Activated T-helper 1 cell treated with anti-CD3 and anti-CD28 coated beads, Interleukin-12 subunit alpha, Interleukin-12 subunit beta, Interleukin-2, Interleukin-4 antibody, amounts not matched to agents 30 ng/mL and 10 ng/mL and 1 ng/mL, durations not matched to agents 14 hours and 24 hours and 36 hours (primary cell): Measurements from ENCODE around the gene ANKRD11. TPM values are rescaled to one million over a fixed set of nuclear protein-coding genes. Genes with fewer than 3 reads are reported as not detected.
"Not testable (repeated sequence)": the region's sequence is repeated elsewhere in the genome, so short reads cannot be mapped to it uniquely, and the experiment has no call there.

Experiments used
- DNase-seq: peaks from one replicate; pipeline ENCODE4 v3.0.0; 2021; ENCODE audit warnings: low spot score
- H3K27ac Mint-ChIP-seq: one replicate; pipeline ENCODE4 v1.8.0; 2021; ENCODE audit warnings: mild to moderate bottlenecking, mixed read lengths
- H3K27me3 Mint-ChIP-seq: one replicate; pipeline ENCODE4 v1.8.0; 2022; ENCODE audit warnings: mild to moderate bottlenecking, moderate library complexity, mixed read lengths; ENCODE audit not compliant: insufficient read depth
- H3K36me3 Mint-ChIP-seq: one replicate; pipeline ENCODE4 v1.8.0; 2021; ENCODE audit warnings: low read depth, mixed read lengths
- H3K4me1 Mint-ChIP-seq: one replicate; pipeline ENCODE4 v1.8.0; 2021; ENCODE audit warnings: low read depth, mixed read lengths
- H3K4me3 Mint-ChIP-seq: one replicate; pipeline ENCODE4 v1.8.0; 2021; ENCODE audit warnings: mild to moderate bottlenecking, moderate library complexity, mixed read lengths
- H3K9me3 Mint-ChIP-seq: one replicate; pipeline ENCODE4 v1.8.0; 2021; ENCODE audit warnings: mixed read lengths
- intact Hi-C: fragments of 100-400 bp; cut with micrococcal nuclease; formaldehyde crosslinking; loops from one replicate; pipeline ENCODE4 v1.15.1; 2024
- total RNA-seq: library from RNA; stranded (reverse); gene quantifications from 2 replicates; pipeline ENCODE4 v1.2.3, GENCODE V29; 2022

Gene ANKRD11
- total RNA-seq, 1 donor from 2014 or later, result 176 TPM

- Mint-ChIP-seq H3K9me3 (no peaks in the 10 kb centered on the region), H3K36me3 (peaks cover 7% of the 10 kb centered on the region), H3K4me1 (peaks cover 14% of the 10 kb centered on the region), H3K27me3 (no peaks in the 10 kb centered on the region), H3K27ac (no peak overlapping the region), H3K4me3 (no peak overlapping the region)
- intact Hi-C loops, result no loop called here
- DNase-seq, result no peak
These were observed 93.0 kb downstream of the ANKRD11 start for GRCh38 chr16:89397331-89397861.

- Mint-ChIP-seq H3K4me3 (no peak overlapping the region), H3K4me1 (peaks cover 20% of the 10 kb centered on the region), H3K27me3 (no peaks in the 10 kb centered on the region), H3K9me3 (no peaks in the 10 kb centered on the region), H3K36me3 (peaks cover 7% of the 10 kb centered on the region), H3K27ac (no peak overlapping the region)
- DNase-seq, result no peak
- intact Hi-C loops, result no loop called here
These were observed 94.2 kb downstream of the ANKRD11 start for GRCh38 chr16:89396156-89396555.

- H3K27ac Mint-ChIP-seq, result peak overlapping the region; percentile 4
- H3K4me1 Mint-ChIP-seq, result peaks cover 20% of the 10 kb centered on the region
- no peaks in the 10 kb centered on the region for H3K9me3 Mint-ChIP-seq
- peaks cover 7% of the 10 kb centered on the region for H3K36me3 Mint-ChIP-seq
- no peaks in the 10 kb centered on the region for H3K27me3 Mint-ChIP-seq
- no peak overlapping the region for H3K4me3 Mint-ChIP-seq
- intact Hi-C loops, result no loop called here
- DNase-seq, result no peak
These were observed 94.9 kb downstream of the ANKRD11 start for GRCh38 chr16:89395150-89396142.

DNA sequence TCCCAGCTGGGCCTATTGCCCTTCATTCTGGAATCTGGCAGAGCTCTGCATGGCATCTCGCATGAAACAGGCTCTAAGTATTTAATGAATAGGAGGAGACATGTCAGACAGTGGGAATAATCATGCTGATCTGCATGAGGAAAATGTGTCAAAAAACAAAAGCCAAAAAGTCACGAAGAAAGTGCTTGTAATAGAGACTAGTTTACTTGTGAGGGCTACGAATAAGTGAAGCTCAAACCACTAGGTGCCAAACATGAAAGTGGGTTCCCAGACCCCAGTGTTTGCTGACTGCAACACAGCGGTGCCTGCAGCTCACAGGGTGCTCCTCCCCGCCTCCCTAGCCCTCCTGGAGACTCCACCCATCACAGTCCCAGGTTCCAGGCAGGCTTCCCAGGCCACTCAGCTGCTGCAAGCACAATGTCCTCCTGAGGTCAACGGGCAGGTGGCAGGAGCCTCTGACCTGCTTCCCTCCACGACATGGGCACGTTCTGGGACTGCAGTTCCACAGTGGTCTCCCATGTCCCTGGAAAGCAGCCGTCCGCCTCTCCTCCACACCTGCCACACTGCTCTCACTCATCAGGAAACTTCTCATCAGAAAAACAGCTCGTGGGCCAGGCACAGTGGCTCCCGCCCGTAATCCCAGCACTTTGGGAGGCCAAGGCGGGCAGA, 96.5 kb downstream of the ANKRD11 start:
- DNase-seq, result no peak
- intact Hi-C loops, result no loop called here
- H3K4me3 Mint-ChIP-seq, result no peak overlapping the region
- H3K27ac Mint-ChIP-seq, result no peak overlapping the region
- peaks cover 18% of the 10 kb centered on the region for H3K36me3 Mint-ChIP-seq
- H3K27me3 Mint-ChIP-seq, result no peaks in the 10 kb centered on the region
- H3K4me1 Mint-ChIP-seq, result peaks cover 22% of the 10 kb centered on the region
- no peaks in the 10 kb centered on the region for H3K9me3 Mint-ChIP-seq

DNA sequence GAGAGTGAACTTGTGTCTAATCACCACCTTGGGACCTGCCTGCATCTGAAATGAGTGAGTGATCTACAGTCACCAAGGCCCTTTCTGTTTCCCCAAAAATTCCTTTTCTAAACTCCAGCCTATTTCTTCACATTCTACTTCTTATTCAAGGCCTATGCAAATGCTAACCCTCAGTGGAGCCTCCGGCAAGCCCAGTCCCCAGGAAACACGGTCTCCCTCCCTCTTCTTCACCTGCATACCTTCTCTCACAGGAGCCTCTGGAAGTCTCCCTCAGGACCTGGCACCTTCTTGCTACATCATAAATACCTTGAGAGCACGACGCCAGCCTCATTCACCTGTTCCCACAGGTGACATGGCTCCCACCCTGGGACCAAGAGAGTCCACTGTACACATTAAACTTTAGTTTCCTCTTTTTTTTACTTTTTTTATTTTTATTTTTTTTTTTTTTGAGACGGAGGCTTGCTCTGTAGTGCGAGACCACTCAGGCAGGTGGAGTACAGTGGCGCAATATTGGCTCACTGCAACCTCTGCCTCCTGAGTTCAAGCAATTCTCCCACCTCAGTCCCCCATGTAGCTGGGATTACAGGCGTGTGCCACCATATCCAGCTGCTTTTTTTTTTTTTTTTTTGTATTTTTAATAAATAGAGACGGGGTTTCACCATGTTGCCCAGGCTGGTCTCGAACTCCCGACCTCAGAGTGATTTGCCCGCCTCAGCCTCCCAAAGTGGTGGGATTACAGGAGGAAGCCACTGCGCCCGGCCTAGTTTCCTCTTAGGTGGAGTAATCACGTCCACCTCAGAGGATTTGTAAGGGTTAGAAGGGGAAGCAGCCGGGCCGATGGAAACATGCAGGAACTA, 97.3 kb downstream of the ANKRD11 start:
- no peak for DNase-seq
- H3K36me3 Mint-ChIP-seq, result peaks cover 20% of the 10 kb centered on the region
- peaks cover 28% of the 10 kb centered on the region for H3K4me1 Mint-ChIP-seq
- no peaks in the 10 kb centered on the region for H3K9me3 Mint-ChIP-seq
- intact Hi-C loops, result no loop called here
- H3K27ac Mint-ChIP-seq, result peak overlapping the region; percentile 8
- H3K27me3 Mint-ChIP-seq, result no peaks in the 10 kb centered on the region
- H3K4me3 Mint-ChIP-seq, result no peak overlapping the region

DNA sequence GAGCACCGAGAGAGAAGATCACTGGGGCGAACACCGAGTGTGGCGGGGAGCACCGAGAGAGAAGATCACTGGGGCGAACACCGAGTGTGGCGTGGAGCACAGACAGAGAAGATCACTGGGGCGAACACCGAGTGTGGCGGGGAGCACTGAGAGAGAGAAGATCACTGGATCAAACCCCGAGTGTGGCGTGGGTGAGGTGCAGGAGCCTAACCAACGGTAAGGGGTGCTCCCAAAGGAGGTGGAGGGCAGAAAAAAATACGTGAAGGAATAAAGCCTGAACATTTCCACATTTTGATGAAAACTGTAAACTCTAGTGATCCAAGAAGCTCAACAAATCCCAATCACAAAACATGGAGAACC, 100.2 kb downstream of the ANKRD11 start:
- Mint-ChIP-seq H3K36me3 (peaks cover 17% of the 10 kb centered on the region), H3K4me1 (peaks cover 46% of the 10 kb centered on the region)
- H3K4me3 Mint-ChIP-seq, intact Hi-C loops, H3K27me3 Mint-ChIP-seq, H3K27ac Mint-ChIP-seq, H3K9me3 Mint-ChIP-seq, DNase-seq: not testable (repeated sequence)

DNA sequence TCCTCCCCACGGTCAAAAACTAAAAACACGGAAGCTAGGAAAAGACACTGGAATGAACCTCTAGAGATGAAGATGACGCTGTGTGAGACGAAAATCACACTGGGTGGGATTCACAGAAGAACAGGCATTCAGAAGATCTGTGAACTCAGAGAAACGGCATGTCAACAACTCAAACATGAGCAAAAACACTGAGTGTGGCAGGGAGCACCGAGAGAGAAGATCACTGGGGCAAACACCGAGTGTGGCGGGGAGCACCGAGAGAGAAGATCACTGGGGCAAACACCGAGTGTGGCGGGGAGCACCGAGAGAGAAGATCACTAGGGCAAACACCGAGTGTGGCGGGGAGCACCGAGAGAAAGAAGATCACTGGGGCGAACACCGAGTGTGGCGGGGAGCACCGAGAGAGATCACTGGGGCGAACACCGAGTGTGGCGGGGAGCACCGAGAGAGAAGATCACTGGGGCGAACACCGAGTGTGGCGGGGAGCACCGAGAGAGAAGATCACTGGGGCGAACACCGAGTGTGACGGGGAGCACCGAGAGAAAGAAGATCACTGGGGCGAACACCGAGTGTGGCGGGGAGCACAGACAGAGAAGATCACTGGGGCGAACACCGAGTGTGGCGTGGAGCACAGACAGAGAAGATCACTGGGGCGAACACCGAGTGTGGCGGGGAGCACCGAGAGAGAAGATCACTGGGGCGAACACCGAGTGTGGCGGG, 100.7 kb downstream of the ANKRD11 start:
- peaks cover 17% of the 10 kb centered on the region for H3K36me3 Mint-ChIP-seq
- DNase-seq, H3K4me3 Mint-ChIP-seq, H3K27me3 Mint-ChIP-seq, H3K9me3 Mint-ChIP-seq: not testable (repeated sequence)
- intact Hi-C loops, result loop anchor here (2.0 kb wide), 1 partner anchor 19 kb away; no protein-coding TSS in a partner anchor
- peak overlapping the region; percentile 67 for H3K27ac Mint-ChIP-seq
- H3K4me1 Mint-ChIP-seq, result peaks cover 46% of the 10 kb centered on the region

GRCh38 chr16:89388536-89388935, 101.8 kb downstream of the ANKRD11 start:
- Mint-ChIP-seq H3K36me3 (peaks cover 17% of the 10 kb centered on the region), H3K4me3 (no peak overlapping the region), H3K4me1 (peaks cover 57% of the 10 kb centered on the region), H3K27me3 (no peaks in the 10 kb centered on the region), H3K27ac (no peak overlapping the region), H3K9me3 (no peaks in the 10 kb centered on the region)
- no peak for DNase-seq
- intact Hi-C loops, result loop anchor here (2.0 kb wide), 1 partner anchor 20 kb away; no protein-coding TSS in a partner anchor

GRCh38 chr16:89386306-89387185, 103.8 kb downstream of the ANKRD11 start:
- no peak for DNase-seq
- H3K36me3 Mint-ChIP-seq, result peaks cover 16% of the 10 kb centered on the region
- H3K27me3 Mint-ChIP-seq, result no peaks in the 10 kb centered on the region
- intact Hi-C loops, result no loop called here
- H3K4me1 Mint-ChIP-seq, result peaks cover 60% of the 10 kb centered on the region
- no peak overlapping the region for H3K4me3 Mint-ChIP-seq
- H3K9me3 Mint-ChIP-seq, result no peaks in the 10 kb centered on the region
- peak overlapping the region; percentile 55 for H3K27ac Mint-ChIP-seq

DNA sequence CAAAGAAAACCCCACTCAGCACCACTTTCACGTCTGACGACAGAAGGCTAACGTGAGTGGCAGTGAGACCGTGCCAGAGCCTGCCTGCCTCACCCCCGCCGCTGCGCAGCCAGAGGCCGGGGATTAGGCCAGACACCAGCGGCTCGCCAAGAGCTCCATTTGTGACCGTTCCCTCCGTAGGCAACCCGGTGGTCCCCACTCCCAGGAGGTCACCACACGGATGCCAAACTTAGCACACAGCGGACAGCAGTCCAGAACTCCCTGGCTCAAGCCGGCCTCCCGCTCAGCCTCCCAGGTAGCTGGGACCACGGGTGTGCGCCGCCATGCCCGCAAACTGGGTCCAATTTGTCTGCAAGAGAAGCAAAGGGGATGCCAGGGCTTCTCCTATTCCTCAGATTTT, 104.6 kb downstream of the ANKRD11 start:
- intact Hi-C loops, result no loop called here
- no peaks in the 10 kb centered on the region for H3K9me3 Mint-ChIP-seq
- no peak for DNase-seq
- H3K4me3 Mint-ChIP-seq, result no peak overlapping the region
- peaks cover 63% of the 10 kb centered on the region for H3K4me1 Mint-ChIP-seq
- peaks cover 16% of the 10 kb centered on the region for H3K36me3 Mint-ChIP-seq
- no peaks in the 10 kb centered on the region for H3K27me3 Mint-ChIP-seq
- H3K27ac Mint-ChIP-seq, result no peak overlapping the region

DNA sequence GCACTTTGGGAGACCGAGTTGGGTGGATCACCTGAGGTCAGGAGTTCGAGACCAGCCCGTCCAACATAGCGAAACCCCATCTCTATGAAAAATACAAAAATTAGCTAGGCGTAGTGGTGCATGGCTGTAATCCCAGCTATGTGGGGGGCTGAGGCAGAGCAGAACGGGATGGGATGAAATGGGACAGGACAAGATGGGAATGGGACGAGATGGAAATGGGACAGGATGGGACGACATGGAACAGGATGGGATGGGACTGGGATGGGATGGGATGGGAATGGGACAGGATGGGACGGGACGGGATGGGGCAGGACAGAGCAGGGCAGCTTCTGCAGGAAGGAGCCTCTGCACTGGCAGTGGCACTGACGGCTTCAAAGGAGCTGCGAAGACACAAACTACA, 106.1 kb downstream of the ANKRD11 start:
- intact Hi-C loops, result no loop called here
- H3K9me3 Mint-ChIP-seq, result no peaks in the 10 kb centered on the region
- H3K27me3 Mint-ChIP-seq, result no peaks in the 10 kb centered on the region
- peaks cover 11% of the 10 kb centered on the region for H3K36me3 Mint-ChIP-seq
- peak overlapping the region; percentile 72 for H3K27ac Mint-ChIP-seq
- peaks cover 72% of the 10 kb centered on the region for H3K4me1 Mint-ChIP-seq
- peak overlapping the region; percentile 11 for H3K4me3 Mint-ChIP-seq
- no peak for DNase-seq
